ENCODE results near the gene TMEM250. TPM values are rescaled to one million over a fixed set of nuclear protein-coding genes. Genes with fewer than 3 reads are reported as not detected.

TMEM250 gene
- total RNA-seq, 1 experiment from 2014 or later, result 34.0 TPM

- CTCF ChIA-PET, result interaction anchor here (0.7 kb wide), 1 partner anchor 246 kb away, joined by 3 read pairs; no protein-coding TSS in a partner anchor
- Histone ChIP-seq H3K4me3 (ENCODE audit: low read depth in 2 of 2, low read length in 2 of 2) (no peak overlapping the region), H3K9me3 (ENCODE audit: control insufficient read depth, insufficient read depth, low read depth, low read length) (no peaks in the 10 kb centered on the region), H3K4me1 (ENCODE audit: control insufficient read depth, insufficient read depth, low read length) (peaks cover 17% of the 10 kb centered on the region), H3K36me3 (ENCODE audit: control insufficient read depth, insufficient read depth, low read length) (no peaks in the 10 kb centered on the region), H3K27me3 (ENCODE audit: control insufficient read depth, insufficient read depth, low read length) (no peaks in the 10 kb centered on the region), H3K27ac (ENCODE audit: low read length) (no peak overlapping the region)
- DNase-seq (ENCODE audit: low read depth, low spot score), result no peak
- no TSS peak for BruUV-seq (replicated peaks)
- TF ChIP-seq REST (IDR thresholded peaks at IDR 0.05; ENCODE audit: insufficient read depth in 1 of 2, low read depth in 2 of 2, low read length in 1 of 2) (no peak), TCF7L2 (IDR thresholded peaks at IDR 0.05; ENCODE audit: low read depth, low read length) (no peak), SIN3A (IDR thresholded peaks at IDR 0.05; ENCODE audit: borderline replicate concordance, insufficient read depth, low read depth, low read length) (no peak), CTCF (IDR thresholded peaks at IDR 0.05) (no peak), POLR2AphosphoS5 (IDR thresholded peaks at IDR 0.05; ENCODE audit: low read depth, low read length) (no peak)
- intact Hi-C loops (cut with micrococcal nuclease; ENCODE audit: unreplicated experiment), result no loop called here
- no peak for ATAC-seq
- POLR2A ChIA-PET, result interaction anchor here (0.5 kb wide), 1 partner anchor 15 kb away, joined by 19 read pairs; no protein-coding TSS in a partner anchor
- in situ Hi-C loops (cut with HindIII; ENCODE audit: low pct_unique_long_range_greater_than_20kb, low sequenced_read_pairs), result no loop called here
These were observed 6.8 kb downstream of the TMEM250 start for GRCh38 chr9:136111910-136112309.

- intact Hi-C loops (cut with micrococcal nuclease; ENCODE audit: unreplicated experiment), result no loop called here
These were observed 7.5 kb downstream of the TMEM250 start for GRCh38 chr9:136111190-136111589.

More at GRCh38 chr9:136111190-136111589, 7.5 kb downstream of the TMEM250 start:
- ATAC-seq (no peak), DNase-seq (ENCODE audit: low read depth, low spot score) (no peak)
- Histone ChIP-seq H3K27ac (ENCODE audit: low read length) (no peak overlapping the region), H3K4me1 (ENCODE audit: control insufficient read depth, insufficient read depth, low read length) (peaks cover 17% of the 10 kb centered on the region), H3K4me3 (ENCODE audit: low read depth in 2 of 2, low read length in 2 of 2) (no peak overlapping the region), H3K9me3 (ENCODE audit: control insufficient read depth, insufficient read depth, low read depth, low read length) (no peaks in the 10 kb centered on the region), H3K36me3 (ENCODE audit: control insufficient read depth, insufficient read depth, low read length) (no peaks in the 10 kb centered on the region), H3K27me3 (ENCODE audit: control insufficient read depth, insufficient read depth, low read length) (no peaks in the 10 kb centered on the region)
- in situ Hi-C loops (cut with HindIII; ENCODE audit: low pct_unique_long_range_greater_than_20kb, low sequenced_read_pairs), result no loop called here
- CTCF ChIA-PET, result no interaction called here
- BruUV-seq (replicated peaks), result no TSS peak
- POLR2A ChIA-PET, result no interaction called here
- no peak for TF ChIP-seq POLR2AphosphoS5 (IDR thresholded peaks at IDR 0.05; ENCODE audit: low read depth, low read length)
- no peak for TF ChIP-seq CTCF (IDR thresholded peaks at IDR 0.05)
- TF ChIP-seq SIN3A (IDR thresholded peaks at IDR 0.05; ENCODE audit: borderline replicate concordance, insufficient read depth, low read depth, low read length), result no peak
- no peak for TF ChIP-seq REST (IDR thresholded peaks at IDR 0.05; ENCODE audit: insufficient read depth in 1 of 2, low read depth in 2 of 2, low read length in 1 of 2)
- TF ChIP-seq TCF7L2 (IDR thresholded peaks at IDR 0.05; ENCODE audit: low read depth, low read length), result no peak

Measured in Panc1 (cell line).